Measurements from ENCODE around the gene STARD10. TPM values are rescaled to one million over a fixed set of nuclear protein-coding genes. Genes with fewer than 3 reads are reported as not detected.

STARD10 gene
- total and polyA plus RNA-seq, 8 donors = 83.8 to 146 (median 114) TPM

DNA sequence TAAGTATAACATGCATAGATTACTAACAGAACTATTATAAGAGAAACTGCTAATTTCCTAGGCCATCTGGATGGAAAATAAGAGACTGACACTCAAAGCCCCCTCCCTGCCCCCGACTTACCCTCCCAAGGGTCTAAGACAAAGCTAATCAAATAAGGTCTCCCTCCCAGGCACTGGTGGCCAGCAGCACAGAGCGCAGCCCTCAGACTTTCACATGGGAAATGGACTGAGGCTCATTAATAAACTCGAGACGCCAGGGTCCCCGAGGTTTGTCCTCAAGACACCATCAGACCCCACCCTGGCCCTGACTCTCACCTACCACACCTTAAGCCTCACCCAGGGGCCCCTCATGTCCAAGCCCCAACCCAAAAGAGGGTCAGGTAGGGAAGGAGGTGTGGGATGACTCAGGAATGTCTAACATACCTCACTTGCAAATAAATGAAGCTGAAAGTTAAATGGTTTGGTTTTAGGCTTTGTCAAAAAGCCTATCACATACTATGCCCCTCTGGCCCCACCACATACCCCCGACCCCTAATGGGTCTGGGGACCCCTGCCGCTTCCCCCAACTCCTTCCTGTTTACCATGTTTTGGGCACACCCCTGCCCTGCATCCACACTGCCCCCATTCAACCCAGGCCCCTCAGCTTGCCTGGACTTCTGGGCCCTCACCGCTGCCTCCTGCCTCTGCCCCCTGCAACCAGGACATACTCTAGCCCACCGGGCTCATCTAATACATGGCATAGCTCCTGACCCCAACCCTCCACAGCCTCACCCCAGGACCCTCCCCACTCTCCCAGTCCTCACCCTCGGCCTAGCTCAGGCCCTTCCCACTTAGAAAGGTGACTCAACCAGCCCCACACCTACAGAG lies 53.1 kb downstream of the STARD10 start:
- no peaks in the 10 kb centered on the region for H3K36me3 ChIP-seq
- TF ChIP-seq, protein P1, sequence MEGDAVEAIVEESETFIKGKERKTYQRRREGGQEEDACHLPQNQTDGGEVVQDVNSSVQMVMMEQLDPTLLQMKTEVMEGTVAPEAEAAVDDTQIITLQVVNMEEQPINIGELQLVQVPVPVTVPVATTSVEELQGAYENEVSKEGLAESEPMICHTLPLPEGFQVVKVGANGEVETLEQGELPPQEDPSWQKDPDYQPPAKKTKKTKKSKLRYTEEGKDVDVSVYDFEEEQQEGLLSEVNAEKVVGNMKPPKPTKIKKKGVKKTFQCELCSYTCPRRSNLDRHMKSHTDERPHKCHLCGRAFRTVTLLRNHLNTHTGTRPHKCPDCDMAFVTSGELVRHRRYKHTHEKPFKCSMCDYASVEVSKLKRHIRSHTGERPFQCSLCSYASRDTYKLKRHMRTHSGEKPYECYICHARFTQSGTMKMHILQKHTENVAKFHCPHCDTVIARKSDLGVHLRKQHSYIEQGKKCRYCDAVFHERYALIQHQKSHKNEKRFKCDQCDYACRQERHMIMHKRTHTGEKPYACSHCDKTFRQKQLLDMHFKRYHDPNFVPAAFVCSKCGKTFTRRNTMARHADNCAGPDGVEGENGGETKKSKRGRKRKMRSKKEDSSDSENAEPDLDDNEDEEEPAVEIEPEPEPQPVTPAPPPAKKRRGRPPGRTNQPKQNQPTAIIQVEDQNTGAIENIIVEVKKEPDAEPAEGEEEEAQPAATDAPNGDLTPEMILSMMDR (IDR thresholded peaks at IDR 0.05) = no peak
- H3K4me1 ChIP-seq = peaks cover 45 to 97% of the 10 kb centered on the region in 2 donors
- ATAC-seq = no peak
- intact Hi-C loops (cut with DNase I) = no loop called here
- H3K9me3 ChIP-seq = no peaks in the 10 kb centered on the region
- peak overlapping the region; percentile 83 to 91 for H3K27ac ChIP-seq
- DNase-seq = peak in 1 of 4 donors; percentile 29
- no peaks in the 10 kb centered on the region for H3K27me3 ChIP-seq
- H3K4me3 ChIP-seq = no peak overlapping the region

DNA sequence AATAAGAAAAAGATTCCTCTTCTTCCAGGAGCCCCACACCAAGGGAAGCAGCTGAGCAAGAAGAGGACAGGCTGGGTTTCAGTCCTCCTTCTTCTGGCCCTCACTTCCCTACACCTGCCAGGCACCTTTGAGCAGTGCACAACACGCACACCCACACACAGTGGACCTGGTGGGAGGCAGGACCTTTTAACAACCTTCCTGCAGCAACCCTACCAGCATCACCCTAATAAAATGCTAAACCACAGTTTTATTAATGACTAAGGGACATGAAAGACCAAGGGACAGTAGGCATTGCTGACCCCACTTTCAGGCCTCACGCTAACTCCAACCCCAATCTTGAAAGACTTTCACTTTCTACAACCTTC lies 53.8 kb downstream of the STARD10 start:
- TF ChIP-seq, protein P1 (IDR thresholded peaks at IDR 0.05) = no peak
- Histone ChIP-seq H3K27ac (peak overlapping the region; percentile 83 to 91), H3K4me3 (no peak overlapping the region), H3K36me3 (no peaks in the 10 kb centered on the region), H3K27me3 (no peaks in the 10 kb centered on the region), H3K4me1 (peaks cover 48 to 100% of the 10 kb centered on the region in 2 donors), H3K9me3 (no peaks in the 10 kb centered on the region)
- ATAC-seq = no peak
- peak in 1 of 4 donors; percentile 15 for DNase-seq
- intact Hi-C loops (cut with DNase I) = no loop called here

DNA sequence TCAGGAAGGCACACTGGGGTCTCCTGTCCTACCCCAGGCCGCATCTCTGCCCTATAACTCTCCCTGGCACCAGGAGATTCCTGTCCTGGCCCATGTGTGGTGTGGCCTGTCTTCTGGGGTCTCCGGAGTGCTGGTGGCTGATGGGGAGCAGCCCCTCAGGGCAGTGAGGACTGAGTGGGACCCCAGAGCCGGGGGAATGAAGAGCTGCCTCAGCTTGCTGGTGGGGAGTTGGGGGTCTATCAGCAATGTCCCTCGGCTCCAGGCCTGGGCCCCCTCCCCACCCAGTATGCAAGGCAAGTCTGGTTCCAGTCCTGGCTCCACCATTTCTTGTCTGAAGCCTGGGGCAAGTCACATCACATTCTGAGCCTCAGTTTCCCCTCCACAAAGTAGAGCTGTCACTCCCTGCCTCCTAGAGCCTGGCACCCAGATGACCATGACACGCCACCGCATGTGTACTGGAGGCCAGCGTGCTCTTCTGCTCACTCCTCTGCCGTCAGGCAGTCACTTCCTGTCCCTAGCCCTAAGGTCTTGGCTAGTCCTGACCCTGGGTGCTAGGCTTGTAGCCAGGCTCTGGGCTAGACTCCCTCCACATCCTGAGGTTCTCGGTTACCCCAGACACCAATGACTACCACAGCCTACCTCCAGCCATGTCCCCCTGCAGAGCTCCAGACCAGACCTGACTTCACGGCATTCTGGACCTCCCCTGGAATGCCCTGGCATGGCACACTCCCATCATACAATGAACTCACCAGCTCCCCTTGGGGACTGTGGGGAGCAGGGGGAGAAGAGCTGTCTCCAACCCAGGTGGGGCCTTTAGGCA lies 54.4 kb downstream of the STARD10 start:
- H3K4me1 ChIP-seq = peaks cover 48 to 100% of the 10 kb centered on the region in 2 donors
- ATAC-seq (no peak), DNase-seq (peak in 2 of 4 donors; percentile 72 to 83)
- H3K36me3 ChIP-seq = no peaks in the 10 kb centered on the region
- intact Hi-C loops (cut with DNase I) = no loop called here
- peak overlapping the region; percentile 83 to 91 for H3K27ac ChIP-seq
- H3K4me3 ChIP-seq = peak overlapping the region in 1 of 2 donors; percentile 44
- no peaks in the 10 kb centered on the region for H3K9me3 ChIP-seq
- no peaks in the 10 kb centered on the region for H3K27me3 ChIP-seq
- TF ChIP-seq, protein P1 (IDR thresholded peaks at IDR 0.05) = no peak

DNA sequence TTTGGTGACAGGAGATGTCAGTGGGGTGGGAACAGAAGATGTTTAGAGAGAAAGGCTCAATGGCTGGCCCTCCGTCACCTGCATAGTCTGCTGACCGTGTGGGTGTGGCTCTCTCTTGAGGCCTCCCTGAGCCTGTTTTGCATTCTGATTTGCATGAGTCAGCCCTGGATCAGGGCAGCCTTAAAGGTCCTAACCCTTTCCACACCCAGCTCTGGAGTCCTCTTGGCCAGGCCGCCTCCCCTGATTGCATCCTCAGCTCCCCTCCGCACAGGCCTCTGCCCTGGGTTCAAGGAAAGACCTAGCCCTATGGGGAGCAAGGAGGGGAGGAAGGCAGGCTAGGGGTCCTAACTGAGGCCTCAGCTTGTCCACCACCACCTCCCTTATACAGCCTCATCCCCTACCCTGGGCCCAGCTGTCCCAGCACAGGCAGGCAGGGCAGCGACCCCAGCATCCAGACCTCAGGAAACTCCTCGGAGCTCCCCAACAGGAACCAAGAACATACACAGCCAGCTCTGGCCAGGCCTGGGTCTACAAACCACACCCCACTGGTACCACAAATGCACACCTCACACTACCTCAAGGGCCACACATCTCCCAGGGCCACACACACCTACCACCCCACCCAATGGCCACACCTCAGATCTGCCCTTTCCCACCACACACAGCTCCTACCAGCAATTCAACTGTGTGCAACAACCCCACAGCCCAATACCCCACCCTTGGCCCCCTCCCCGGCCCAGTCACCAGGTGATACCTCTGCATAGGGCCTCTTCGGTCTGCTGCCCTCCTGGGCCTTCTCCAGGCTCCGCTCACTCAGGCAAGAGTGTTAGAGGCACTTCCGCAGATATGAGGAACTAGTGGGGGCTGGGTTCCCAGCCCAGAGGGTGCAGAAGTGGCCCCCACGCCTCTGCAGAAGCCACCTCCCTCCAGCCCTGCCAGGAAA lies 55.4 kb downstream of the STARD10 start:
- H3K27ac ChIP-seq = peak overlapping the region; percentile 83 to 91
- peak overlapping the region; percentile 11 to 44 for H3K4me3 ChIP-seq
- TF ChIP-seq, protein P1 (IDR thresholded peaks at IDR 0.05) = no peak
- H3K4me1 ChIP-seq = peaks cover 45 to 100% of the 10 kb centered on the region in 2 donors
- intact Hi-C loops (cut with DNase I) = no loop called here
- H3K36me3 ChIP-seq = no peaks in the 10 kb centered on the region
- H3K27me3 ChIP-seq = no peaks in the 10 kb centered on the region
- H3K9me3 ChIP-seq = no peaks in the 10 kb centered on the region
- ATAC-seq (peak; percentile 53), DNase-seq (peak in 2 of 4 donors; percentile 88 to 90)

All from left lung (tissue), 10 donors.